Gastrocnemius medialis (tissue), 4 donors: ENCODE data around the gene MASP1. TPM values are rescaled to one million over a fixed set of nuclear protein-coding genes. Genes with fewer than 3 reads are reported as not detected.

ENCODE experiments used
- ATAC-seq, 2 donors: fragments of 150-250 bp; one replicate each; pipeline ENCODE4 v1.9.1; 2016
- DNase-seq, 2 donors: peaks; one replicate each; pipeline ENCODE4 v3.0.0-alpha.2; 2019
- H3K27ac ChIP-seq, 4 donors: fragments of 200-600 bp; sonication (generic); 1 replicate in 1 of 4; 2 replicates in 3 of 4; pipeline ENCODE4 v1.5.1; 2016 to 2018; ENCODE audit warnings: mild to moderate bottlenecking in 2 of 4, moderate library complexity in 1 of 4
- H3K27me3 ChIP-seq, 3 donors: fragments of 200-600 bp; sonication (generic) in 2 of 3; 1 replicate in 1 of 3; 2 replicates in 2 of 3; pipeline versions ENCODE4 v1.5.1 to v1.6.0; 2016 to 2019; ENCODE audit warnings: mild to moderate bottlenecking in 1 of 3, moderate library complexity in 1 of 3
- H3K36me3 ChIP-seq, 2 donors: fragments of 200-600 bp; sonication (generic) in 1 of 2; one replicate each; pipeline ENCODE4 v1.5.1; 2017 to 2018
- H3K4me1 ChIP-seq, 2 donors: fragments of 200-600 bp; sonication (generic) in 1 of 2; one replicate each; pipeline ENCODE4 v1.5.1; 2016 to 2017; ENCODE audit warnings: mild to moderate bottlenecking in 2 of 2
- H3K4me3 ChIP-seq, 4 donors: fragments of 200-600 bp; sonication (generic) in 3 of 4; 1 replicate in 1 of 4; 2 replicates in 3 of 4; pipeline ENCODE4 v1.5.1; 2016 to 2019; ENCODE audit warnings: mild to moderate bottlenecking in 2 of 4
- H3K9me3 ChIP-seq, 3 donors: fragments of 200-600 bp; sonication (generic) in 2 of 3; 1 replicate in 1 of 3; 2 replicates in 2 of 3; pipeline ENCODE4 v1.5.1; 2016 to 2019
- CTCF ChIP-seq, 5 experiments: fragments of 450-650 bp in 3 of 5; fragments of 200-600 bp in 2 of 5; sonication (generic) in 2 of 5; IDR thresholded peaks in 4 of 5; conservative IDR thresholded peaks in 1 of 5; 1 replicate in 4 of 5; 2 replicates in 1 of 5; pipeline ENCODE4 v1.5.1; 2016 to 2019; ENCODE audit warnings: antibody characterized with exemption in 5 of 5, mild to moderate bottlenecking in 3 of 5, moderate library complexity in 3 of 5
- POLR2A ChIP-seq, 2 donors: fragments of 450-650 bp; IDR thresholded peaks; one replicate each; pipeline ENCODE4 v1.6.1; 2017; ENCODE audit warnings: antibody characterized with exemption in 2 of 2, mild to moderate bottlenecking in 2 of 2, moderate library complexity in 2 of 2
- in situ Hi-C, 4 donors: fragments of 200-750 bp; cut with MboI; loops; one replicate each; pipeline versions ENCODE4 v1.15.0 to v1.8.0; 2017; ENCODE audit warnings: low sequenced_read_pairs in 4 of 4
- intact Hi-C: fragments of 100-400 bp; cut with DNase I; formaldehyde crosslinking; loops from one replicate; pipeline ENCODE4 v1.15.1; 2023; ENCODE audit warnings: low total_unique reads
- total RNA-seq, 4 donors: library from RNA; depleted of rRNA; stranded (reverse); fragments of >200 nt; gene quantifications; one replicate each; pipeline versions ENCODE4 v1.1.0 to v1.2.3, GENCODE V29; 2016

Gene MASP1
- total RNA-seq, 4 donors from 2014 or later: 0.27 to 7.3 (median 2.6) TPM

- in situ Hi-C loops (loop anchor here in 2 of 4 donors (10.0 to 25.0 kb wide), 4 partner anchors 102 to 1673 kb away; no protein-coding TSS in a partner anchor), intact Hi-C loops (no loop called here)
- no peak overlapping the region for H3K4me3 ChIP-seq
- H3K27me3 ChIP-seq: no peaks in the 10 kb centered on the region
- peaks cover 0 to 3% of the 10 kb centered on the region in 2 donors for H3K4me1 ChIP-seq
- TF ChIP-seq POLR2A (IDR thresholded peaks at IDR 0.05) (no peak), CTCF (IDR thresholded peaks at IDR 0.05 in 4 of 5, conservative IDR thresholded peaks at IDR 0.05 in 1 of 5) (no peak)
- ATAC-seq: no peak
- no peaks in the 10 kb centered on the region for H3K9me3 ChIP-seq
- H3K27ac ChIP-seq: no peak overlapping the region
- H3K36me3 ChIP-seq: no peaks in the 10 kb centered on the region
- no peak for DNase-seq
Observed at GRCh38 chr3:187314176-187314575, 22.6 kb upstream of the MASP1 start.

DNA sequence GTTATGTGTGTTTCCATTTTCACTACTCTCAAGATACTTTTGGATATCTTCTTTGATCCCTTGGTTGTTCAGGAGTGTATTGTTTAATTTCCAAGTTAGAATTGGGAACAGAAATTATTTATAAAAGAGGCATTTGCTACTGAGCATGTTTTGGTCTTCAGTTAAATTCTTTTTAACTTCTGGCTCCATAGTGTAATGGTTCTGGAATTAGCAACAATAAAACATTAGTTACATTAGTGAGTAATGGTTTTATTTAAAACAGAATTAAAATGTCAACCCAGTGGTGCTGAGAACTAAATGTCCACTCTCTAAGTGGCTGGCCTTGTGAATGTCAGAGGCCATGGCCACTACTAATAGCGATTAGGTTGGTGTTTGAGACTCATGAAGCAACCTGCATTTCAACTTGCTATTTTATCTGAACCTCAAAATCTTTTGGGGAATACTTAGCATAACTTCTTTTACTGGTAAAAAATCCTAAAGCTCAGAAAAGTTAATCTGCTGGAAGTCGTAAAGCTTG is 19.5 kb upstream of the MASP1 start:
- in situ Hi-C loops: loop anchor here in 2 of 4 donors (10.0 to 25.0 kb wide), 4 partner anchors 99 to 1676 kb away; no protein-coding TSS in a partner anchor
- ATAC-seq: no peak
- intact Hi-C loops: no loop called here
- Histone ChIP-seq H3K4me3 (no peak overlapping the region), H3K4me1 (no peaks in the 10 kb centered on the region), H3K9me3 (no peaks in the 10 kb centered on the region), H3K27me3 (no peaks in the 10 kb centered on the region), H3K36me3 (no peaks in the 10 kb centered on the region), H3K27ac (no peak overlapping the region)
- no peak for DNase-seq
- no peak for TF ChIP-seq CTCF (IDR thresholded peaks at IDR 0.05 in 4 of 5, conservative IDR thresholded peaks at IDR 0.05 in 1 of 5)
- no peak for TF ChIP-seq POLR2A (IDR thresholded peaks at IDR 0.05)

DNA sequence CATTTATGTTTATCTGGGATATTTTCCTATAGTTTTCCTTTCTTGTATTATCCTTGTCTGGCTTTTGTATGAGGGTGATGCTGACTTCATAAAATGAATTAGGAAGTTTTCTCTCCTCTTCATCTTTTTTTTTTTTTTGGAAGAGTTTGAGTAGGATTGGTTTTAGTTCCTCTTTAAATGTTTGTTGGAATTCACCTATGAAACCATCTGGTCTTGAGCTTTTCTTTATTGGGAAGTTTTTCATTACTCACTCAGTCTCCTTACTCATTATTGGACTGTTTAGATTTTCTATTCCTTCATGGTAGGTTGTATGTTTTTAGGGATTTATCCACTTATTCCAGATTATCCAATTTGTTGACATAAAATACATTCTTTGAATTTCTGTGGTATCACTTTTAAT is 18.7 kb upstream of the MASP1 start:
- H3K9me3 ChIP-seq: no peaks in the 10 kb centered on the region
- no peaks in the 10 kb centered on the region for H3K4me1 ChIP-seq
- in situ Hi-C loops: loop anchor here in 2 of 4 donors (10.0 to 25.0 kb wide), 4 partner anchors 98 to 1677 kb away; no protein-coding TSS in a partner anchor
- no peak overlapping the region for H3K27ac ChIP-seq
- no peak for TF ChIP-seq CTCF (IDR thresholded peaks at IDR 0.05 in 4 of 5, conservative IDR thresholded peaks at IDR 0.05 in 1 of 5)
- no peak for TF ChIP-seq POLR2A (IDR thresholded peaks at IDR 0.05)
- ATAC-seq (no peak), DNase-seq (no peak)
- no peak overlapping the region for H3K4me3 ChIP-seq
- no peaks in the 10 kb centered on the region for H3K27me3 ChIP-seq
- H3K36me3 ChIP-seq: no peaks in the 10 kb centered on the region
- intact Hi-C loops: no loop called here

DNA sequence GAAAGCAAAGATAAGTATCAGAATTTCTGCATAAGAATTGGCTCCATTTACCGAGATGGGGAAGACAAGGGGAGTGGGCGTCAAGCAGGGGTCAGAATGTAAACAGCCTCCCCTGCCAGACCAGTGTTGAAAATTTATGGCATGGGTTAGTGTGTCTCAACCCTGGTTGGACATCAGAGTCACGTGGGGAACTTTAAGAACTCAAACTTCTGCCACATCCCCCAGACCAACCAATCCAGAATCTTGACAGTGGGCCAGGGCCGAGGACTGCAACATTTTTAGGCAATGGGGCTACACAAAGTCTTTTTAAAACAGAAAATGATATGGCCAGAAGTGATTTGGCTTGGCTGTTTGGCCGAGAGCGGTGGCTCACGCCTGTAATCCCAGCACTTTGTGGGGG is 14.3 kb upstream of the MASP1 start:
- intact Hi-C loops: no loop called here
- Histone ChIP-seq H3K4me3 (no peak overlapping the region), H3K36me3 (no peaks in the 10 kb centered on the region), H3K9me3 (no peaks in the 10 kb centered on the region), H3K27ac (no peak overlapping the region), H3K4me1 (no peaks in the 10 kb centered on the region), H3K27me3 (no peaks in the 10 kb centered on the region)
- in situ Hi-C loops: loop anchor here in 2 of 4 donors (25.0 kb wide), 2 partner anchors 94 to 1681 kb away; no protein-coding TSS in a partner anchor
- DNase-seq: no peak
- no peak for ATAC-seq
- TF ChIP-seq POLR2A (IDR thresholded peaks at IDR 0.05): no peak
- no peak for TF ChIP-seq CTCF (IDR thresholded peaks at IDR 0.05 in 4 of 5, conservative IDR thresholded peaks at IDR 0.05 in 1 of 5)

DNA sequence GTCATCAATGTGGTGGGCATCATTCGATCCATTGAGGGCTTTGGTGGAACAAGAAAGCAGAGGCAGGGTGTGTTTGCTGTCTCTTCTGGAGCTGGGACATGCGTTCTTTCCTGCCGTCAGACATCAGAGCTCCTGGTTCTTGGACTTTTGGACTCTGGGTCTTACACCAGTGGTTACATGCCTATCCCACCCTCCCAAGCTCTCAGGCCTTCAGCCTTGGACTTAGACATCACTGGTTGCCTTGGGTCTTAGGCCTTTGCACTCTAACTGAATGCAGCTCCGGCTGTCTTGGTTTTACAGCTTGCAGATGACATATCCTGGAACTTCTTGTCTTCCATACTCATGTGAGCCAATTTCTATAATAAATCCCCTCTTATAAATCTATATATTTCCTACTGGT is 8.1 kb upstream of the MASP1 start:
- Histone ChIP-seq H3K27me3 (no peaks in the 10 kb centered on the region), H3K36me3 (no peaks in the 10 kb centered on the region), H3K4me3 (no peak overlapping the region), H3K9me3 (no peaks in the 10 kb centered on the region), H3K4me1 (no peaks in the 10 kb centered on the region), H3K27ac (no peak overlapping the region)
- TF ChIP-seq POLR2A (IDR thresholded peaks at IDR 0.05): no peak
- TF ChIP-seq CTCF (IDR thresholded peaks at IDR 0.05 in 4 of 5, conservative IDR thresholded peaks at IDR 0.05 in 1 of 5): no peak
- intact Hi-C loops: no loop called here
- in situ Hi-C loops: loop anchor here in 3 of 4 donors (10.0 to 25.0 kb wide), 3 partner anchors 75 to 1688 kb away; no protein-coding TSS in a partner anchor
- ATAC-seq: no peak
- no peak for DNase-seq
